NCI-H2107 (cell line): ENCODE results near the gene ZGRF1.
"Not testable (repeated sequence)": the region's sequence is repeated elsewhere in the genome, so short reads cannot be mapped to it uniquely, and the experiment has no call there.

Experiments
- DNase-seq: peaks from one replicate; lab custom pipeline; 2025; lab: John Stamatoyannopoulos, UW

ZGRF1 gene, protein sequence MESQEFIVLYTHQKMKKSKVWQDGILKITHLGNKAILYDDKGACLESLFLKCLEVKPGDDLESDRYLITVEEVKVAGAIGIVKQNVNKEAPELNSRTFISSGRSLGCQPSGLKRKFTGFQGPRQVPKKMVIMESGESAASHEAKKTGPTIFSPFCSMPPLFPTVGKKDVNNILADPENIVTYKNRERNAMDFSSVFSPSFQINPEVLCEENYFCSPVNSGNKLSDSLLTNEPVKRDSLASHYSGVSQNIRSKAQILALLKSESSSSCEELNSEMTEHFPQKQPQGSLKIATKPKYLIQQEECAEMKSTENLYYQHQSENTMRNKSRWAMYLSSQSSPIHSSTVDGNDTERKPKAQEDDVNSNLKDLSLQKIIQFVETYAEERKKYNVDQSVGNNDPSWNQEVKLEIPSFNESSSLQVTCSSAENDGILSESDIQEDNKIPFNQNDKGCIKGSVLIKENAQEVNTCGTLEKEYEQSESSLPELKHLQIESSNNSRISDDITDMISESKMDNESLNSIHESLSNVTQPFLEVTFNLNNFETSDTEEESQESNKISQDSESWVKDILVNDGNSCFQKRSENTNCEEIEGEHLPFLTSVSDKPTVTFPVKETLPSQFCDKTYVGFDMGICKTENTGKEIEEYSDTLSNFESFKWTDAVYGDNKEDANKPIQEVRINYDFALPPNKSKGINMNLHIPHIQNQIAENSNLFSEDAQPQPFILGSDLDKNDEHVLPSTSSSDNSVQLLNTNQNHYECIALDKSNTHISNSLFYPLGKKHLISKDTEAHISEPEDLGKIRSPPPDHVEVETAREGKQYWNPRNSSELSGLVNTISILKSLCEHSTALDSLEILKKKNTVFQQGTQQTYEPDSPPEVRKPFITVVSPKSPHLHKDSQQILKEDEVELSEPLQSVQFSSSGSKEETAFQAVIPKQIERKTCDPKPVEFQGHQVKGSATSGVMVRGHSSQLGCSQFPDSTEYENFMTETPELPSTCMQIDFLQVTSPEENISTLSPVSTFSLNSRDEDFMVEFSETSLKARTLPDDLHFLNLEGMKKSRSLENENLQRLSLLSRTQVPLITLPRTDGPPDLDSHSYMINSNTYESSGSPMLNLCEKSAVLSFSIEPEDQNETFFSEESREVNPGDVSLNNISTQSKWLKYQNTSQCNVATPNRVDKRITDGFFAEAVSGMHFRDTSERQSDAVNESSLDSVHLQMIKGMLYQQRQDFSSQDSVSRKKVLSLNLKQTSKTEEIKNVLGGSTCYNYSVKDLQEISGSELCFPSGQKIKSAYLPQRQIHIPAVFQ (N-terminal part only)

DNA sequence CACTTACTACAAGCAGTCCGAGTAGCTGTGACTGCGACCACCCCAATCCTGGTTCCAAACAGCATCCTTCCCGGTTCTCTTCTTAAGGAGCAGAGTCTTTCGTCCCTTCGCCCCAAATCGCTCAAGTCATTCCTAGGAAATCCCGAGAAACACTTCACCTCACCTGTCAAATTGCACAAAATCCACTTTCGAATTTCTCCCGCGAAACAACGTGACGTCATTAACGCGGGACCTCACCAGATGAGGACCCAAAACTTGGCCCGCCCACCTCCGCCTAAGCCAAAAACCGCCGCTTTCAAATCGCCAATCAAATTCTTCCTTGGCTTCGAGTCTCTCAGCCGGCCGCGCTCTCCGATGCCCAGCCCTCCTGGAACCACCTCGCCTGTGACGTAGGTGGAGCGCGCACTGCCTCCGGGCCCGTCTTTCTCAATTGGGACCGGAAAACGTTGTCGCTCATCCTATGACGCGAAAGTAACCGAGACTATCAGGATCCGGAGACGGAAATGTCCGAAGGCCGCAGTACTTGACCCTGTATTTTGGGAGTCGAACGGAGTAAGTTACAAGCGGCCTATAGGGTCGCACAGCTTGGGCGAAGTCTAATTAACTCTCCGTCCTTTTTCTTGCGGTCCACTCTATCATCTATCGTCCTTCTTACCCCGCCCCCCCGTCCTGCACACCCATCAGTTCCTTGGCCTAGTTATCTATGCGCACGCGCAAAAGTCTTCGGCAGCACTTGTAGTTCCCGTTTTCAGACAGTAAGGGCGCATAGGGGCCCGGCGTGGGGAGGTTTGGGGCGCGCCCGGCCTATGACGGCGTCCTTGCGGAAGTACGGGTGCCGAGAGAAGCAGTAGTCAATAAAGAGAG, at the start of gene ZGRF1, which contains the start of gene LARP7:
TSS of gene ZGRF1 (minus strand) at position 222 of the 864 bp plus-strand sequence. CDS start 3,733 bp downstream, outside the sequence.
TSS of gene LARP7 (plus strand) at position 456 of the 864 bp plus-strand sequence. CDS start 7,527 bp downstream, outside the sequence.
- DNase-seq: peak; percentile 88

DNA sequence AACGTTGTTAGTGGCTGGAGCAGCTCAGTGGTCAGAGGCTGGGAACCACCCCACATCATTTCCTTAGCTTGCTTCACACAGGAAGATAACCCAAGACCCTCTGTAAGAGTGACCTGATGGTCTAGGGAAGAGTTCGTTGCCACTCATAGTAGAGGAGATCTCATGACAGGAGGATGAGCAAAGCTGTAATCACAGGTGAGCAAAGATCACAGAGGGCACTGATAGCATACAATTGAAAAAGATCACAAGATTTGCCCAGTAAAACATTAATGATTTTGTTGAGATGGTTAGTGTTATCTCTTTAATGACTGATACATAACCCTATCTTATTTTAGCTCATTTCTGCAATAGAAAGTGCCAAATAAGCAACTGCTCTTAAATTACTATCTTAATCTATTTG, 44.3 kb upstream of the ZGRF1 start:
- DNase-seq: no peak

DNA sequence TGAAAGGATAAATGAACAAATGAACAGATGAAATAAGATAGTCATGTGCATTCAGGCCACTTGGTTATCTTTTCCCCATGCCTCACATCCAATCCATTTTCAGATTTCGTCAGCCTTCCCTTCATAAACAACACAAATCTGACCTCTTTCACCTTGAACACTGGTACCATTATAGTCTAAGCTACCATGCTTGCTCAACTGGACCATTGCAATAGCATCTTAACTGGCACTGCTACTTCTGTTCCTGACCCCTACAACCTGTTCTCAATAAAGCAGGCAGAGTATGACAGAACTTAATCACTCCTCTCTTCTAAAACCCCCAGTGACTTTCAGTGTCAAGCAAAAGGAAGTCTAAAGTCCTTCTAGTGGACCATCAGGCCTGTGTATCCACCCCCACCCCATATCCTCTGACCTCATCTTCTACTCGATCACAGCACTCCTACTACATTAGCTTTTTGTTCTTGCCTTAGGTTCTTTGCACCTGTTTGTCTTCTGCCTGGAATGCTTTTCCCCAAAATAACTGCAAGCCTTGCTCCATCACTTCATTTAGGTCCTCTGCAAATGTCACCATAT, 40.9 kb upstream of the ZGRF1 start:
- DNase-seq: no peak

DNA sequence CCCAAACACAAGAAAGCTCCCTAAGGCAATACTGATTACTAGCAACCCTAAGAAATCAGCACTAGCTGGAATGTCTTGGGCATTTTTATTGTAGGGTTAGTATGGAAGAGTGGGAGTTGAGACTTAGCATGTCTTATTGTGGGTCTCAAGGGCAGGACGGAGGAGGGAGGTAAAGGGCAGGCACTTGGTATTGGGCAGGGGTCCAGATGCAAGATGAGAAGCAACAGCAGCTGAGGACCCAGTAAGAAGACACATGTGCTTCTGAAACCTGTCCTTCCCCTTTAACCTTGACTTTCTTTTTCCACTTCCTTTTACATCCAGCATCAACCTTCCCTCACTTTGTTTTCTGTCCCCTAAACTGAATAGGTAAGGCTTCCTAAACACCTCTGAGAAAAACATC, 37.7 kb upstream of the ZGRF1 start:
- DNase-seq: no peak

DNA sequence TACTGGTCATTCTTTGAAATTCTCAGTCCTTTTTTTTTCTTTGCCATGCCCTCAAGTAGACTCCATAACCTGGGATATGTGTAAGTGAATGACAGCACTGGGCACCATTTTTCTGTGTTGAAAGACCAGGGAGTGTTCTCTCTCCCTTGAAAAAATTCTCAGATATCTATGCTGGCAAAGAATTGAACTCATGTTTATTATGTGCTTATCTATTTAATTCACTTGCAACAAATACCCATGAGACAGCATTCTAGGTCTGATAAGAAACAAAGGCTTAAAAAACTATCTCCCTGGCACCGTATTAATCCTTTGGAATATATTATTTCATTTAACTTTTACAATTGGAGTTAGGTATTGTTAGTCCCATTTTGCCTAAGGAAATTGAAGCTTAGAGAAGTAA, 37.0 kb upstream of the ZGRF1 start:
- no peak for DNase-seq

DNA sequence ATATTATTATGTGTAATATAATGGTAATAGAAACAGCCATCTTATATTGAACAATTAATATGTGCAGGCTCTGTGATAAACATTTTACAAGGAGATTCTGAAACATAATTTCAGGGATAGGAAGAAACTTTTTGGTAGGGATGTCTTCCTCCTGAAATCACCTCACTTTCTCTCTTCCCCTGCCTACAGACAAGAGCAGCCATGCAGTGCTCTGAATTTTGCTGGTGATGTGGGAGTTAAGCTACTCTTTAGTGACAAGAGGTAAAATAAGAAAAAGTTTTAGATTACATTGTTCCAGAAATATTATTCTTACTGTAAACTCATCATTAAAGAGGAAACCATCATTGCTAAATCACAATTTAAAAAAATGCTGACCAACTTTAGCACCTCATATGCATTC, 36.4 kb upstream of the ZGRF1 start:
- DNase-seq: no peak

DNA sequence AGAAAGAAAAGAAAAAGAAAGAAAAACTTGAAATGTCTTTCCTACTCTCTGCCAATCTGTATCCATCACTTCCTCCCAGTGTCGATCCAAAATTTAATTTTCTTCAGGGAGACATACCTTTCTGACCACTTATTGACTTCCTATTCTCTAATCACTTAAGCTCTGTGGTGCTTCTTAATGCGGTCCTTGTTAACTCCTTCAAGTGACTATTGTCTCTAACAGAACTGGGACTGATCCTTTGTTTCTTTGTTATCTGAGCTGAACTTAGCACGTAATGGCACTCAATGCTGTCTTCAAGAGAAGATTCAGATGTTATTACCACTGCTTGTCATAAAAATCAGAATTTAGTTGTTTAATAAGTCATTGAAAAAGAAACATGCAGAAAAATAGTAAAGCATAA, 31.4 kb upstream of the ZGRF1 start:
- no peak for DNase-seq

DNA sequence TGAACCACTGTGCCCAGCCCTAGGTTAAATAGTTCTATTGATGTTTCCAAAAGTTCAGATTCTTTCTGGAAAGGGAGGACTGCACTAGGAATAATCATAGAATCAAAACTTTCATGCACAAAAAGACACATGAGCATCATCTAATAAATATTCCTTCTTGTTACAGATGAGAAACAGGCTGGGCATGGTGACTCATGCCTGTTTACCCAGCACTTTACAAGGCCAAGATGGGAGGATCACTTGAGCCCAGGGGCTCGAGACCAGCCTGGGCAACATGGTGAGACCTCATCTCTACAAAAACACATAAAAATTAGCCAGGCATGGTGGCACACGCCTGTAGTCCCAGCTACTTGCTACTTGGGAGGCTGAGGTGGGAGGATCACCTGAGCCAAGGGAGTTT, 27.9 kb upstream of the ZGRF1 start:
- no peak for DNase-seq

DNA sequence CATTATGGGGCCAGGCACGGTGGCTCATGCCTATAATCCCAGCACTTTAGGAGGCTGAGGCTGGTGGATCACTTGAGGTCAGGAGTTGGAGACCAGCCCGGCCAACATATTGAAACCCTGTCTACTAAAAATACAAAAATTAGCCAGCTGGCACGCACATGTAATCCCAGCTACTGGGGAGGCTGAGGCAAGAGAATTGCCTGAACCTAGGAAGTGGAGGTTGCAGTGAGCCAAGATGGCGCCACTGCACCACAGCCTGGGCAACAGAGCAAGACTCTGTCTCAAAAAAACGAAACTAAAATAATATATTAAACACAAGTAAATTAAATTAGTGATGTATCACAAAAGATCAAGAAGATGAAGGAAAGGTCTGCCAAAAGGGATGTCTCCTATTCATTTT, 19.4 kb upstream of the ZGRF1 start:
- not testable (repeated sequence) for DNase-seq

DNA sequence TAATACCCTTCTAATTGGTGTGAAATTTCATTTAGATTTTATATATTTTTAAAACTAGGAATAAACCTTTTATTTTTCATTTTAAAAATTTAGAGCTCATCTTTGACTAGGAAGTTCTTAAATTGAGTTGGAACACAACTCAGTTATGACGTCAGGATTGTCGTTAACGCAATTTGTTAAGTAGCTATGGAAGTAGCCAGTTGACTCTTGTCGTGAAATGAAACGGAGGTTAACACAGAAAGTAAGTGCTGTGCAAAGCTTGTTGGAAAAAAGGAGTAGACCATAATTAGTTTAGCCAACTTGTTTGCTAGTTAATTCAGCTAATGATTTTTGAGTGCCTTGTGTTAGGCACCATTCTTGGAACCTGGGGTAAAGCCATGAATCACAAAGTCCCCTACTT, 18.6 kb upstream of the ZGRF1 start:
- no peak for DNase-seq

DNA sequence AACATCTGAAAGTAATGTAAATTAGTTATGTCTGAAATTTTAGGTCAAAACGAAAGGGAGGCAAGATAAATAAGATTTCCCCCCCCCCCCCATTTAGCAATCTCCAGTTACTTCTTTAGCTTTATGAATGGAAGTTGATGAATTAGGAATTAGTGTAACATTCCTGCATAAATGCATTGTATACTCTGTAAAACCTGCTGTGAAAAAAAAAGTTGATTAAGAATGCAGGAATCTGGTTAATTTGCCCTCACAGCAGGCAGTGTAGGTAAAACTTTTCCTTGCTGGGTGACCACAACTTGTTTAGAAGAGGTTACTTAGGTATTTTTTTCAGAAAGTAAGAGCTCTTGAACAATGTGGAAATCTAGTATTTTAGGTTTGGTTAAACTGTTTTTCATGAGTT, 15.5 kb upstream of the ZGRF1 start:
- no peak for DNase-seq

DNA sequence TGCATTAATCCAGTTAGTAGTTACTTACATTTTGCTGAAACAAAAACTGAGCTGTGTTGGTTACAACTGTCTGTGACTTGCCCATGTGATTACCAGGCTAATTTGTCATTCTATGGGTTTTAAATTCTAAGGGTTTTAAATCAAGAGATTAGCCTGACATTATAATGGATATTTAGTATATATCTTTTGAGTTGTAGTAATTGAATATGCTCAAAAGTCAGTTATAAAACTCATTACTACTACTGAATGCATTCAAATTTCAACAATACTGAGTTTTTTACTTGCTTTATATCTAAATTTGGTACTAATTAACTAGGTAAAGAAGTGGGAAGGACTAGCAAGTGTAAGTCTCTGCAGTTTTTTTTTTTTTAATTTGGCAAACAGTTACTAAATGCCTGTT, 14.9 kb upstream of the ZGRF1 start:
- DNase-seq: no peak

DNA sequence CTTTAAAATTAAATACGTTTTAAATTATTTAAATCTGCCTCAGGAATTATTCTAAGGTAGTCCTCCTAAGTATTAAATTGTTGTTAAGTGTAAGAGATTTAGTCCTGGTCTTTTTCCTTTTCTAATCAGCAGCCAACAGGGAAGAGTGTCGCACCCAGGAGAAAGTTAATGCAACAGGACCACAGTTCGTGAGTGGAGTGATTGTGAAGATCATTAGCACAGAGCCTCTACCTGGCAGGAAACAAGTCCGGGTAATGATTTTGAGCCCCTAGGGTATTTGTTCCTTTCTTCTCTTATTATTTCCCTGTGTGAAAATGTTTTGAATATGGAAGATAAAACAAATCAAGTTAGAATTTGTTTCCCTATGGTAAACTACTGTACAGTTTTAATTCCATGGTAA, 13.6 kb upstream of the ZGRF1 start:
- no peak for DNase-seq

DNA sequence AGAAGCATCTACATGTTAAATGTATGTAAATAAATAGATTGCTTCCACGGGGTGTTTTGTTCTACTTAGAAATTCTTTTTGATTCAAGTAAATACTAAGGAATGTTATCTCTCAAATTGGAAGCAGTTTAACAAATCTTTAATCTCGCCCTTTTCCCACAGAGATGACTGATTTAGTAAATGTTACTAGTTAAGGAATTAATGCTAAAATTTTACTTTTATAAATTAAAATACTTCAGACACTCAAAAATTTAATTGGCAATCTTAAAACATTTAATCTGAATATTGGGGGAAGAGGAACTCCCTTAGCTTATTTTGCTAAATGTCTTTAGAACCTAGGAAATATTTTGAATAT, 12.3 kb upstream of the ZGRF1 start:
- no peak for DNase-seq

DNA sequence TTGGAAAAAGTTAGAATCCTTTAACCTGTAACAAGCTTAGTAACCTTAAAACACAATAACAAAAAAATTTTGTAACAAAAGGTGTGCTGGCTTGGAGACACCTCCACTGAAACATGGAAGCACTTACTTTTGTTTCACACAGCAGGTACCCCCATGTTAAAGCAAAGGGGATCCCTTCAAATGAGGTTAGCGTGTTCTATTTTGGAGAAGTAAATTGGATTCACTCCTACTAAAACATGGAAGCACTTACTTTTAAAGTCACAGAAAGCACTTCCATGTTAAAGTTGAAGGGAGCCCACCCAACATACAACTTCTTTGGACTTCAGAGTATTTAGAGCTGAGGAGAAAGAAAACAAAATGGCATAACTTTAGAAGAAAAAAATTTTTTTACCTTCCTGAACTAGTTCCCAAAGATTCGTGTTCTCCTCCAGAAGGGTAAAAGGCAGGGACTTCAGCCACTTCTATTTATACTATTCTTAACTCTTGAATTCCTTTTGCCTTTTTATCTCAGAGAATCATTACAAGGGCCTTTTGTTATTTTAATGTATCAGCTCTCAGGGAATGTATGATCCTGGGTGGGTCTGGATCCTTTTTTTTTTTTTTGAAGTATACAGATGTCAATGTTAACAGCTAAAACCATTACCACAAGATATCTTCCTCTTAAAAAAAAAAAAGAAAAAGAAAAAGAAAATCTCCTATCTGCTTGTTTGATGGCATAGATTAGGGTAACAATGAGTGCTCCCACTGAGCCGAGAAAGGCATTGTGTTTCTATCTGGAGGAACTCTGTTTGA, 11.8 kb upstream of the ZGRF1 start:
- no peak for DNase-seq

DNA sequence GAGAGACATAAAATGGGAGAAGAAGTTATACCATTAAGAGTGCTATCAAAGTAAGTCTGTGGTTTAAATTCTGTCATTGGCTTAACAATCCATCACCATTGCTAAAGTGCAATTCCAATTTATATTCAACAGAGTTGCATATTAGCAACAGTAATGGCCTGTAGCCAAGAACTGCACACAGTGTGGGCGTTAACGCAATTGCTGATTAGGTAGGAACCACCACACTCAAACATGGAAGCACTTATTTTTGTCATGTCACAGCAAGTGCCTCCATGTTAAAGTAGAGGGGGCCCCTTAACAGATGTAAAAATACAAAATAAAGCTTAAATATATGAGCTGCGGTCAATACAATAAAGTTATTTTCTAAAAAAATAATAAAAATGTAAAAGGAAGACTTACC, 11.1 kb upstream of the ZGRF1 start:
- no peak for DNase-seq

DNA sequence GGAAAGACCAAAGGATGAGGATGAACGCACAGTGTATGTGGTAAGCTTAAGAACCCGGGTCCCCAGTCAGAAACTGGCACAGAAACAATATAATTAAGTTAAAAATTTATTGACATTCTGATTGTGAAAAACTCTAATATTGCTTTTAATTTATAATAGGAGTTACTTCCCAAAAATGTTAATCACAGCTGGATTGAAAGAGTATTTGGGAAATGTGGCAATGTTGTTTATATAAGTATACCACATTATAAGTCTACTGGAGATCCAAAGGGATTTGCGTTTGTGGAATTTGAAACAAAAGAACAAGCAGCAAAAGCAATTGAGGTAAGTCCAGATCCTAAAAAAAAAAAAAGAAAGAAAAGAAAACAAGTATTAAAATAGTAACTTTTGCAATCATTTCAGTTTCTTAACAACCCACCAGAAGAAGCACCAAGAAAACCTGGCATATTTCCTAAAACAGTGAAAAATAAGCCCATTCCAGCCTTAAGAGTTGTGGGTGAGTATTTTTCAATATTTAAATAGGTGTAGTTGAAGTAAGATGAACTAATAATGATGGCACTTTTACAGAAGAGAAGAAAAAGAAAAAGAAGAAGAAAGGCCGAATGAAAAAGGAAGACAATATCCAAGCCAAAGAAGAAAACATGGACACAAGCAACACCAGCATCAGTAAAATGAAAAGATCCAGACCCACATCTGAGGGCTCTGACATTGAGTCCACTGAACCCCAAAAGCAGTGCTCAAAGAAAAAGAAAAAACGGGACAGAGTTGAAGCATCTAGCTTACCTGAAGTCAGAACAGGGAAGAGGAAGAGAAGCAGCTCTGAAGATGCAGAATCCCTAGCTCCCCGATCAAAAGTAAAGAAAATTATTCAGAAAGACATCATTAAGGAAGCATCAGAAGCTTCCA, 10.2 kb upstream of the ZGRF1 start:
- DNase-seq: no peak

DNA sequence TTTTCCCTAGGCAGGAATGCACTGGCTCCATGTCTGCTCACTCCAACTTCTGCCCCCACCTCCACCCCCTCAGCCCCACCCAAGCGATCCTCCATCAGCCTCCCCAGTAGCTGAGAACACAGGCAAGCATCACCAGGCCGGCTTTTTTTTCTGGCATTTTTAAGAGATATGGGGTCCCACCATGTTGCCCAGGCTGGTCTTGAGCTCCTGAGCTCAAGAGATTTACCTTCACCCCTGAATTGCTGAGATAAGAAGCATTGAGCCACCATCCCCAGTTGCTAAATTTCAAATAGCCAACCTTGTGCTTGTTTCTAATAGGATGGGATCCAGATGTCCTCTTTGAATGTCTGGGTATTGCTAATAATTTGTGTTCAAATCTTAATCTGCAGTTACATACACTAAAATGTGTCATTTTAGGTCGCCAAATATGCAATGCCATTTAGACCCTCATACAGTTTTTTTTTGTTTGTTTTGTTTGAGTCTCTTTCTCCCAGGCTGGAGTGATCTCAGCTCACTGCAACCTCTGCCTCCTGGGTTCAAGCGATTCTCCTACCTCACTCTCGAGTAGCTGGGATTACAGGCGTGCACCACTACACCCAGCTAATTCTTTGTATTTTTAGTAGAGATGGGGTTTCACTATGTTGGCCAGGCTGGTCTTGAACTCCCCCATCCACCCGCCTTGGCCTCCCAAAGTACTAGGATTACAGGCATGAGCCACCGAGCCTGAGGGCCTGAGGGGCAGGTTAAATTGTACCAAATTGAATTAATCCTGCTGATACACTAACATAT, 9.0 kb upstream of the ZGRF1 start:
- DNase-seq: no peak
